ENCODE measurements around the gene CREBBP.

- no peak for TF ChIP-seq CTCF (conservative IDR thresholded peaks at IDR 0.05)
- no peak for TF ChIP-seq ZFX (IDR thresholded peaks at IDR 0.05)
These were observed 120.0 kb downstream of the CREBBP start for GRCh38 chr16:3760518-3760917.
